Lower leg skin (tissue), 4 donors: ENCODE measurements around the gene ASGR2. TPM values are rescaled to one million over a fixed set of nuclear protein-coding genes. Genes with fewer than 3 reads are reported as not detected.
"Not testable (repeated sequence)": the region's sequence is repeated elsewhere in the genome, so short reads cannot be mapped to it uniquely, and the experiment has no call there.

ENCODE experiments used
- DNase-seq, 2 donors: peaks; one replicate each; pipeline ENCODE4 v3.0.0-alpha.2; 2019; ENCODE audit warnings: low spot score in 2 of 2
- H3K4me3 ChIP-seq: fragments of 200-600 bp; sonication (generic); 2 replicates; pipeline ENCODE4 v1.5.1; 2017; ENCODE audit warnings: mild to moderate bottlenecking, low read depth; ENCODE audit not compliant: poor library complexity, severe bottlenecking
- CTCF ChIP-seq, 3 donors: fragments of 450-650 bp; IDR thresholded peaks; one replicate each; pipeline ENCODE4 v1.5.1; 2016; ENCODE audit warnings: antibody characterized with exemption in 3 of 3, mild to moderate bottlenecking in 3 of 3, moderate library complexity in 2 of 3
- POLR2A ChIP-seq, 2 donors: fragments of 450-650 bp; IDR thresholded peaks; one replicate each; pipeline ENCODE4 v1.6.1; 2016 to 2017; ENCODE audit warnings: antibody characterized with exemption in 2 of 2, mild to moderate bottlenecking in 1 of 2, moderate library complexity in 1 of 2
- WGBS, 2 donors: methylation state at CpG; one replicate each; pipeline ENCODE4 v1.1.5; 2018; 5-methylcytosine and 5-hydroxymethylcytosine counted together
- intact Hi-C: fragments of 100-400 bp; cut with DNase I; formaldehyde crosslinking; loops from one replicate; pipeline ENCODE4 v1.15.0; 2023; ENCODE audit warnings: low total_unique reads
- total RNA-seq, 4 donors: library from RNA; depleted of rRNA; stranded (reverse); fragments of >200 nt; gene quantifications; one replicate each; pipeline ENCODE4 v1.1.0, GENCODE V29; 2016

Gene ASGR2
- total RNA-seq, 4 donors from 2014 or later: 6.7 to 10.1 (median 8.7) TPM

- intact Hi-C loops: no loop called here
- no peak for TF ChIP-seq POLR2A (IDR thresholded peaks at IDR 0.05)
- no peak for TF ChIP-seq CTCF (IDR thresholded peaks at IDR 0.05)
- 36 to 42% methylated on average over 4 of the region's 4 CpGs for WGBS, 2 donors
- DNase-seq: no peak
- H3K4me3 ChIP-seq: no peak overlapping the region
Measured at GRCh38 chr17:7122381-7122780, 7.8 kb upstream of the ASGR2 start.

- 75 to 82% methylated on average over 12 of the region's 12 CpGs for WGBS, 2 donors
- DNase-seq: peak in 1 of 2 donors; percentile 80
- intact Hi-C loops, H3K4me3 ChIP-seq: not testable (repeated sequence)
Measured at GRCh38 chr17:7120635-7121034, 6.0 kb upstream of the ASGR2 start.

GRCh38 chr17:7120123-7120522, 5.5 kb upstream of the ASGR2 start:
- no peak for TF ChIP-seq POLR2A (IDR thresholded peaks at IDR 0.05)
- no peak for TF ChIP-seq CTCF (IDR thresholded peaks at IDR 0.05)
- 63 to 68% methylated on average over 2 of the region's 2 CpGs for WGBS, 2 donors
- intact Hi-C loops: no loop called here

DNA sequence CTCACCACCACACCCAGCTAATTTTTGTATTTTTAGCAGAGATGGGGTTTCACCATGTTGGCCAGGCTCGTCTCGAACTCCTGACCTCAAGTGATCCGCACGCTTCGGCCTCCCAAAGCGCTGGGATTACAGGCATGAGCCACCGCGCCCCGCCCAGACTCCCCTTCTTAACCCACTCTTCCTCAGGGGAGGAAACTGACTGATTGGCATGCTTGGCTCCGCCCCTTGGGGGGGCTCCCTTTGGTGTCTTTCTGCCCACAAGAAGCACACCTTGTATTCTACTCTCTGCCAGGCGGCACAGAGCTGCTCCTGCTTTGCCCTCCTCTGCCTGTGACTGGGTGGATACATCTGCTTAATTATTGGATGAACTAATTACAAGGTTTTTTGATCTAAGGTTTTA, 4.7 kb upstream of the ASGR2 start:
- DNase-seq: peak in 1 of 2 donors; percentile 71
- 60 to 66% methylated on average over 11 of the region's 11 CpGs for WGBS, 2 donors
- TF ChIP-seq POLR2A (IDR thresholded peaks at IDR 0.05) (no peak), CTCF (IDR thresholded peaks at IDR 0.05) (no peak)
- intact Hi-C loops: no loop called here
- H3K4me3 ChIP-seq: no peak overlapping the region

More at GRCh38 chr17:7120123-7120522, 5.5 kb upstream of the ASGR2 start:
- H3K4me3 ChIP-seq: no peak overlapping the region
- DNase-seq: no peak

DNA sequence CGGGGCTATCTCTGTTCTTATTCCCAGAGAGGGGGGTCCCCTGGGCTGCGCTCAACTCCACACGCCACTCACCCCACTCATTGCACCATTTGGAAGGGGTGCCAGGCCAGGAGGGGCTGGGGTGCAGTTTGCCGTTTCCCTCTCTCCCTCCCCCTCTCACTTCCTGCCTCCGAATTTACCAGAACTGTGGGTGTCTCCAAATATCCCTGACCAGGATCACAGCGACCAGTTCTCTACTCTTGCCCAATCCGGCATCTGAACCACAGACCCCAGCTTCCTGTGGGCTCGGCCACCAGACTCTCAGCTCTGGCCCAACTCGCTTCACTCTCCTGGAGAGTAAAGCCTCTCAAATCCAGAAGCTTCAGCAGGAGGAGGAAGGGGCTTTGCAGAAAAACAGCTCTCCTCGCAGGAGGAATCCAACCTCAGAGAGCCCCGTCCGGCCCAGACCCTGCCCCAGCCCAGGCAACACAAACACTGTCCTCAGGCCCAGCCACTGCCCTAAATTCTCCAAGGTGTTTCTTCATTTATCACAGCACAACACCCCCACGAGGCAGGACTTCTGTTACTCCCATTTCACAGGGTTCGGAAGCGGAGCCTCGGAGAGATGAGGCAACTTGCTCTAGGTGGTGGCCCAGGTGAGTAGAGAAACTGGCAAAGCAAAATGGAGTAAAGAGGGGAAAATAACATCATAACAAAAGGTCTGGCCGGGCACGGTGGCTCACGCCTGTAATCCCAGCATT, 423 bp upstream of the ASGR2 start:
- DNase-seq: peak; percentile 40 to 80
- WGBS, 2 donors: 64 to 71% methylated on average over 19 of the region's 19 CpGs
- TF ChIP-seq POLR2A (IDR thresholded peaks at IDR 0.05) (no peak), CTCF (IDR thresholded peaks at IDR 0.05) (no peak)
- intact Hi-C loops: no loop called here
- H3K4me3 ChIP-seq: no peak overlapping the region

DNA sequence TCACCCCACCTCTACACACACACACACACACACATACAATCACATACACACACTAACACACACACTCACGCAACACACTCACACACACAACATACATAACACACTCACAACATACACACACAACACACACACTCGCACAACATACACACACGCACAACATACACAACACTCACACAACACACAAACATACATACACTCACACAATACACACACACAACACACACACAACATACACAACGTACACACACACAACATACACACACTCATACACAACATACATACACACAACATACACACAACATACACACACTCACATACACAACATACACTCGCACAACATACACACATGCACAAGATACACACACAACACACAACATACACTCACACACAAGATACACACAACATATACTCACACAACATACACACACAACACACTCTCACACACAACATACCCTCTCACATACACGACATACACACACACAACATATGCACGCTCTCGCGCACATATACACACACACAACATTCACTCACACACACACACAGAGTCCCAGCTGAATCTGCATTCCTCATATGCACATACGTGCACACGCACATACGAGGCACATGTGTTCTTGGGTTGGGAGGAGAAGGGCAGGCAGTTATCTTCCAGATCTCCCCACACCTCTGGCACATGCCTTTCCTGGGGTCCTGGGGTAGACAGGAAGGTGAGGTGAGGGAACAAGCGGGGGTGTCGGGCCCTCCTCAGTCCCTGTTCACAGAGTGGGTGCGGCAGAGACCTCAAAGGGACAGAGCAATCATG, 1.1 kb downstream of the ASGR2 start:
- peak in 1 of 2 donors; percentile 63 for DNase-seq
- WGBS, 2 donors: 76 to 84% methylated on average over 15 of the region's 15 CpGs
- intact Hi-C loops: no loop called here
- H3K4me3 ChIP-seq: no peak overlapping the region
- TF ChIP-seq CTCF (IDR thresholded peaks at IDR 0.05) (peak in 1 of 3 donors; percentile 28), POLR2A (IDR thresholded peaks at IDR 0.05) (no peak)
